Brain pericyte (primary cell): Measurements from ENCODE around the gene PPIP5K1.
"Not testable (repeated sequence)": the region's sequence is repeated elsewhere in the genome, so short reads cannot be mapped to it uniquely, and the experiment has no call there.

Source experiments
- DNase-seq: peaks from one replicate; pipeline ENCODE4 v3.0.0-alpha.2; 2012; ENCODE audit warnings: low read depth, low spot score

Gene PPIP5K1

DNA sequence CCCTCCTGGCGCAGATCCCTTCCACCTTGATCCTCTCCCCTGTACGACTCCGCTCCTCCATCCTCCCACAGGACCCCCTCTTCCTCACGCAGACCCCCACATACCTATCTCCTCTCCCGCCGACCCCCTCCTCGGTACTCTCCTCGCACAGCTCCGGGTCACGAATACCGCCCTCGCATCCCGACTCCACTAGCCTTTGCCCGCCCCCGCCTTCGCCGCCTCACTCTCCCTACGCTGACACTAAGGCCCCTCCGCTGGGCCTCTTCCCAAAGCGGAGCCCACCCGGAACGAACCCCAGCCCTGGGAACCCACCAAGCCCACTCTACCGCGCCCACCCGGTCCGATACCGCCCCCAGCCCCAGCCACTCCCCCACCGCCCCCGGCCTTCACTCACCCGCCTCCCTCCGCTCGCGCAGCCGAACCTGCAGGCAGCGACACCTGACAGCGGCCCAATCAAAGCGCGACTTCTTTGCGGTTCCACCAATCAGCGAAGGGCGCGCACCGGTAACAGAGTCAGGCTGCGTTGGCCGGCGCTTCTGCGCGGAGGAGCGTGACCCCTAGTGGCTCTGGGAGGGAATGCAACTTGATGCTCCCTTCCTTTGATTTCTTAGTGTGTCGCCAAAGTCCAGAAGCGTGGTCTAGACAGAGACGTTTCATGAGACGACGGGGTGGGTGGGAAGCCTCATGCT lies at the start of gene PPIP5K1:
PPIP5K1 (minus strand) TSS at position 431 of the 689 bp plus-strand sequence. CDS start 5,704 bp downstream, outside the sequence.
- not testable (repeated sequence) for DNase-seq

DNA sequence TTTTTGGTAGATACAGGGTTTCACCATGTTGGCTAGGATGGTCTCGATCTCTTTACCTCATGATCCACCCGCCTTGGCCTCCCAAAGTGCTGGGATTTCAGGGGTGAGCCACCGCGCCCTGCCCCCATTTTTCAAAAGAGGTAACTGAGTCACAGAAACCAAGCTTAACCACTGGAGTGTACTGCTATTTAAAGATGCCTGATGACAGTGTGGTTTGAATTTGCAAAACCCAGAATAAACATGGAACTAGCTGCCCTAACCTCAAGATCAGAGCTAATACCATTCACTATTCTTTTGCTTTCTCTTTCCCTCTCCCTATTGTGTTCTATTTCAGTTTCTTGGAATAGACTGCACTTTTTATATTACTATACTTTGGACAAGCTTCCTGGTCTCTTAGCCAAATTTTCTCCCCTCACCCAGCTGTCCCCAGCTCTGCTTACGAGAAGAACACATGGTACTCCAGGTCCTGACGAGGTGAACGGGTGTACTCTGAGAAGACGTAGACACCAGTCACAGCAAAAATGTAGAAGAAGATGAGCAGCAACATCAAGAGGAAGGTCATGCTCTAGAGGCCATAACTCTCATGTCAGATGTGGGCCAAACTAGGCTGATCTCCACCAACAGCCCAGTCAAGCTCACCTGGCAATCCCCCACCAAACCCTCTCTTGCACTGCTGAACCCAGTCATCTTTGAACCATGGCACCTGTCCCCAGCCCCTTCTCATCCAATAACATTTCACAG lies 48.6 kb upstream of the PPIP5K1 start:
- not testable (repeated sequence) for DNase-seq

- not testable (repeated sequence) for DNase-seq
Observed at GRCh38 chr15:43626937-43627336, 36.9 kb upstream of the PPIP5K1 start.

DNA sequence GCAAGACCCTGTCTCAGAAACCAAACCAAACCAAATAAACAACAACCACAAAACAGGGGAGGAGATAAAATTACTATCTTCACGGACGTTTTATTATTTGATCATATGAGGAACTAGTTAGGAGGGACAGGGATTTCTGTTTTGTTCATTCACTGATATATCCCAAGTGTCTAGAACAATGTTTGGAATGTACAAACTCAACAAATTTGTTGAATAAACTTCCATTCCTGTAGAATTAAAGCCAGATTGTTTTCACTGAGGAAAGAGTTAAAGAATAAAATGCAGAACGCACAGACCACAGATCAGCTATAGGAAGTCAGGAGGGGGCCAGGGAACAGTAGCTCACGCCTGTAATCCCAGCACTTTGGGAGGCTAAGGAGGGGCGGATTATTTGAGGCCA lies 35.1 kb upstream of the PPIP5K1 start:
- DNase-seq = no peak

DNA sequence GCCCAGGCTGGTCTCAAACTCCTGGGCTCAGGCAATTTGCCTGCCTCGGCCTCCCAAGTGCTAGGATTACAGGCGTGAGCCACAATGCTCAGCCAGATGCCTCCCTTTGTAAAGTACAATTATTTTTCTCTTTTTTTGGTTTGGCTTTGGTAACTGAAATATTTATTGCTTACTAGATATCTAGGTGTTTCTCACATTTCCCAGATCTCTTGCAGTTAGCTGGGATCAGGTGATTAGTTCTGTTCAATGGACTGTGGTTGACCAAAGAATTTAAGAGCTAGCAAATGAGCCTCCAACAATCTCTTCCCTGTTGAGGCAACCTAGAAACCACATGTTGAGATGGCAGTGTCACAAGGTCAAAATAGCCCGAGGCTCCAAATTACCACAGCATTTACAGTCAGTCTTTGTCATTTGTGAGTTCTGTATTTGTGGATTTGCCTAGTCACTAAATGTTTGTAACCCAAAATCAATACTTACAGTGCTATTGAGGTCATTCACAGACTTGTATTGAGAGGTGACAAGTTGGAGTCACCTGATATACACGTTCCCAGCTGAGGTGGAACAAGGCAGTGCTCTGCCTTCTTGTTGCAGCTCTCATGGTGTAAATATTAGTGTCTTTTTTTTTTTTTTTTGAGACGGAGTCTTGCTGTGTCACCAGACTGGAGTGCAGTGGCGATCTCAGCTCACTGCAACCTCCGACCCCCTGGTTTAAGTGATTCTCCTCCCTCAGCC lies 32.2 kb upstream of the PPIP5K1 start:
- DNase-seq = not testable (repeated sequence)

- not testable (repeated sequence) for DNase-seq
Observed at GRCh38 chr15:43618700-43619099, 28.7 kb upstream of the PPIP5K1 start, which contains the start of gene STRC. STRC (minus strand) TSS chr15:43618800; CDS start chr15:43618722, 78 bp downstream.

GRCh38 chr15:43617750-43618149 lies 27.7 kb upstream of the PPIP5K1 start:
- not testable (repeated sequence) for DNase-seq

- not testable (repeated sequence) for DNase-seq
Observed at GRCh38 chr15:43602233-43602632, 12.2 kb upstream of the PPIP5K1 start.

GRCh38 chr15:43600200-43600599 lies 10.2 kb upstream of the PPIP5K1 start:
- not testable (repeated sequence) for DNase-seq

- not testable (repeated sequence) for DNase-seq
Observed at GRCh38 chr15:43599131-43599530, 9.1 kb upstream of the PPIP5K1 start.

- not testable (repeated sequence) for DNase-seq
Observed at GRCh38 chr15:43593328-43594190, 3.6 kb upstream of the PPIP5K1 start, which contains the start of gene CKMT1B. CKMT1B (plus strand) TSS chr15:43594027; CDS start chr15:43594219, 192 bp downstream.

GRCh38 chr15:43592841-43593240 lies 2.8 kb upstream of the PPIP5K1 start:
- not testable (repeated sequence) for DNase-seq

DNA sequence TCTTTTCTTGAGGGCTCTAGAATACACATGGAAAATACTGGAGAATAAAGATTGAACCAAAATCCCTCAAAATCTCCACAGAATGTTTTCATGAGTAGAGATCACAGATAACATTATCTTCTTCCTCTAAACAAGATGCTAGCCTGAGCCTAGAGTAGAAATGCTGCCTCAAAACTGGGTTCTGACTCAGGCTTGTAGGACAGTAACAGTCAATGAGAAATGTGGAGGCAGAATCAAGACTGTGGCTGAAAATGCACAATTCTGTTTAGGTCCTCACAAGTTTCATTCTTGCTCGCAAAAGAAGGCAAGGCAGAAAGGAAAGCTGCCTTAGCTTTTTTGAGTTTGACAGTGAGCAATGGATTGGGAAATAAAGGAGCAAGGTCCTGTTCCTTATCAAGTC lies 15.4 kb downstream of the PPIP5K1 start:
- not testable (repeated sequence) for DNase-seq

- DNase-seq = not testable (repeated sequence)
Observed at GRCh38 chr15:43566615-43567014, 23.4 kb downstream of the PPIP5K1 start.

- DNase-seq = not testable (repeated sequence)
Observed at GRCh38 chr15:43563793-43564192, 26.2 kb downstream of the PPIP5K1 start.

DNA sequence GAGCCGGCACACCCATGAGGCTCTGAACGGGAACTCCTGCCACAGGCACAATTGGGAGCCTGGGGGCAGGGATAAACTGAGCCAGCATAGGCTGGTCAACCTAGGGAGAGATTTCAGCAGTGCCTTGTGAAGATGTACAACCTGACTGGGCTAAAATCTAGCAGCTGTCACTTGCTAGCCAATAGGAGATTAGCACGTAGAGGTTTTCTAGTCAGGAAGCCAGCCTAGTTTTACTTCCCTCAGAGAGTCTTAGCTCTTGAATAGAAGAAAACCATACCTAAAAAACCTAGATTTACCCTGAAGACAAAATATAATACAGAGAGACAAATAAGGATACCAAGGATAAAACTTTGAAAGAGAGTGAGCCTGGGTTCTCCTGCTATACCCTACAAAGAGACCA lies 27.3 kb downstream of the PPIP5K1 start:
- not testable (repeated sequence) for DNase-seq

DNA sequence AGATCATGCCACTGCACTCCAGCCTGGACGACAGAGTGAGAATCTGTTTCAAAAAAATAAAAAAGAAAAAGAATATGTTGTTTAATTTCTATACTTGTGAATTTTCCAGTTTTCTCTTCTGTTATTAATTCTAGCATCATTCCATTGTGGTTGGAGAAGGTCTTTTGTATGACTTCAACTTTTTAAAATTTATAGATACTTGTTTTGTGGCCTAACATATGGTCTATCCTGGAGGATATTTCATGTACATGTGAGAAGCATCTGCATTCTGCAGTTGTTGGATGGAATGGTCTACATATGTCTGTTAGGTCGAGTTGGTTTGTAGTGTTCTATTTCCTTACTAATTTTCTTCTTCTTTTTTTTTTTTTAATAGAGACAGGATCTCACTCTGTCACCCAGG lies 37.0 kb downstream of the PPIP5K1 start:
- DNase-seq = no peak

GRCh38 chr15:43552256-43552655 lies 37.8 kb downstream of the PPIP5K1 start:
- DNase-seq = no peak

GRCh38 chr15:43550527-43551363 lies 39.3 kb downstream of the PPIP5K1 start:
- no peak for DNase-seq

DNA sequence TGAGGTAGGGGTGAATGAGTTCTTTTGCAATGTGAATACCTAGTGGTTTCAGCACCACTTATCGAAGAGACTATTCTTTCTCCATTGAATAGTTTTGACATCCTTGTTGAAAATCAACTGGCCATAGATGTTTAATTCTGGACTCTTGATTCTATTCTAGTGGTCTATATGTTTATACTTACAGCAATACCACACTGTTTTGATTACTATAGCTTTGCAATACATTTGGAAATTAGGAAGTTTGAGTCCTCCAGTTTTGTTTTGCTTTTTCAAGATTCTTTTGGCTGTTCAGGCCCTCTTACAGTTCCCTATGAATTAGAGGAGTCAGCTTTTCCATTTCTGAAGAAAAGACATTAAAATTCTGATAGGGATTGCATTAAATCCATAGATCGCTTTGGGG lies 42.5 kb downstream of the PPIP5K1 start:
- DNase-seq = no peak
